GM19397 (cell line): ENCODE measurements around the gene N4BP2.

Experiments
- ATAC-seq: cut with Tn5 transposase; IDR thresholded peaks from one replicate; pipeline ENCODE4 v1.9.1; 2021; ENCODE audit warnings: mild to moderate bottlenecking, moderate library complexity; ENCODE audit not compliant: unreplicated experiment

Gene N4BP2

DNA sequence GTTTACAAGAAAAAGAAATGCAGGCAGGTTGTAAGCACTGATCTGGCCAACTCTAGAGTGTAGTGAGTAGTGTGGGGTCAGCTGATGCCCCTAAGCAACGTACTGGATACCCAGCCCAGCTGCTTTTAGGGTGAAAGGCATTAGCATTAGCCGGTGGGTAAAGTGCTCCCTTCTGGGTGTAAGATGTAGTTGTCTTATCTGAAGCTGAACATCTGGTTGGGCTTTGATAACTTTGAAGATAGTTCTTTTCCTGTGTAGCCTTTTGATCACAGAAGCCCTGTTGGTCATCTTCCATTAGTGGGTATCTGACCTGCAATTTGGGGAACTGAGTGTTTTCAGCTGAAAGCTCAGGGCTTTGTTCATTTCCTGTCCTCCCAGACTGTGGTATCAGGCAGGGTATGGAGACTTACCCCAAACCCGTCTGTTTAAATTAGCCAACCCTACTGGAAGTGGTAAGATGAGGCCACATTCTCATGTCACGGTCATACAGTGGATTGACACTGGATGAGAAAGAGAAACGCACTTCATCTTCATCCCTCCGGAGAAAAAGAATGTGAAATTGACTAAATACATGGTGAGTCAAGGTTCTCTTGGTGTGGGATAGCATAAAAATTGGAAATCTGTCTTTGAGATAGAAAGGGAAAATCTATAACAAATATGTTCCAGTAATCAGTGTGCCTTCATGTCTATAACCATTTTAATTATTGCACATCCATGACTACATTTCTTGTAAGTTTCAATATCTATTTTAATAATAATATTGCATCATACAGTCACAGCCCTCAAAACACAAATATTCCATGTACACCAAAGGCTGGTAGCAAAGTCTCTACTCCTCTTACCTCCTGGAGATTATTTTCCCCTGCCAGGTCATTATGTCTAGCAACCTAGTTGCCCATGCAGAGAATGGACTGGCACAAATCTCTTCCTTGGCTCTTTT, 148.9 kb downstream of the N4BP2 start:
- peak; percentile 57 for ATAC-seq

DNA sequence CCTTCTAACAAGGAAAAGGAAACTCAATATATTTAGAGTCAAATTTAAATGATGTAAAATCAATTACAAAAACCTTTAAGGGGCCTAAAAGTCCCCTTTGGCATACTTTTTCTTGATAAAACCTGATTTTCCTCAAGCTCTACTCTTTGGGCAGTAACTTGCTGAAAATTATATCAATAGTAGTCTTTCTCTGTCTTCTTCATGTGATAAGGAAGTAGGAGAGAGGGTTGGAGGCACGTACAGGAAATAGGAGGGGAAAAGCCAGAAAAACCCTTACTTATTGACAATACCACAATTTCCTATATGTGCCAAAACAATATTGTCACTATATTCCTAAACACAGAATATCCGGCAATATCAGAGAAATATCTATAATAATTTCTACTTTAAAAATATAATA, 149.8 kb downstream of the N4BP2 start:
- no peak for ATAC-seq
